NCI-H2171 (cell line): ENCODE results near the gene OR4E1.
"Not testable (repeated sequence)": the region's sequence is repeated elsewhere in the genome, so short reads cannot be mapped to it uniquely, and the experiment has no call there.

Experiments
- DNase-seq: peaks from one replicate; lab custom pipeline; 2025; lab: John Stamatoyannopoulos, UW

The OR4E1 gene

DNA sequence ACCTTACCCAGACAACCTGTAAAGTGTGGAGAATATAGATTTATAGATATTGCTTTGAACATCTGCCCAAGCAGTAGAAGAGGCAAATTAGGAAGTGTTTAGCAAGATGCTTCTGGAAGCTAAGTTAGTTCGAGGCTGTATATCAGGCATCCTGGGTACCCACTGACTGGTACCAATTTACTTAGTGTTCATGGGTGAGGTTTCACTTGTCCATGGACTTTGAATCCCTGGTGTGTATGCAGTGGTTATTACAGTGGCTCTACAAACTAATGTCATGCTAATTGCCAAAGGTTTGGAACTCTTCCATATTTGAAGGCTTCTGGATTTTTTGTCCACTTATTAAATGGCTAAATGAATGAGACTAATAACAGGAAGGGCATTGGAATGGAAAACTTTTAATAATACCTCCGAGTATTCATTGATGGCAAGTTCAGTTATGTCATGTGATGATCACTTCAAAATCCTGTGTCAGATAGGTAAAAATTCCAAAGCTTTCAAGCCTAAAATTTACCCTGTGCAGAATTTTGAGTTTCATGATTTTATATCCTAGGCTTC is 20.2 kb downstream of the OR4E1 start, which contains the start of gene OR4E2:
Gene OR4E2 (plus strand): TSS at position 505 of the 555 bp plus-strand sequence. CDS start 11,248 bp downstream, outside the sequence.
- DNase-seq = no peak

DNA sequence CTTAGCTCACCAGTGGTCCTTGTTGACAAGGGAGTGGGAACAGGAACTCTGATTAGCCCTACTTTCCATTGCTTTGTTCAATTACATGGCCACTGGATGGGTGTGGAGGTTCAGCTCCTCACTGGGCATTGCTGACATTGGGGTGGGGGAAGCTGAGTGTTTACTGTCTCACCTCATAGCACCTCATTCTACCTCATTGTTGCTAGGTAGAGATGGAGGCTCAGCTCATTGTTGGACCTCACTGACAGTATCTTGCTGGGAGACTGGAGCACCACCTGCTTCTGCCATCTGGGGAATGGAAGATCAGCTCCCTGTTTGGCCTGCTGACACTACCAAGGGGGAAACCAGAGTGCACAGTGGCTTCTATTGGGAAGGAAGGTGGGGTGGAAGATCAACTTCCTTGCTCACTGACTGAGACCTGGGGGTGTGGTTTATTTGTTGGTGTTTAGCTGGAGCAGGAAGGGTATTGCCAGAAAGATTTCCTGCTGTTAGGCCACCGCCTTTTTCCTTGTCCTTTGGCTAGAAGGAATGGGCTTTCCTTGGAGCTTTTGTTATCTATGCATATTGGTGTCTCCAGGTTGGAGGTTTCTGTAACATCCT is 21.3 kb downstream of the OR4E1 start:
- DNase-seq = no peak

GRCh38 chr14:21647380-21647779 is 26.2 kb downstream of the OR4E1 start:
- no peak for DNase-seq

DNA sequence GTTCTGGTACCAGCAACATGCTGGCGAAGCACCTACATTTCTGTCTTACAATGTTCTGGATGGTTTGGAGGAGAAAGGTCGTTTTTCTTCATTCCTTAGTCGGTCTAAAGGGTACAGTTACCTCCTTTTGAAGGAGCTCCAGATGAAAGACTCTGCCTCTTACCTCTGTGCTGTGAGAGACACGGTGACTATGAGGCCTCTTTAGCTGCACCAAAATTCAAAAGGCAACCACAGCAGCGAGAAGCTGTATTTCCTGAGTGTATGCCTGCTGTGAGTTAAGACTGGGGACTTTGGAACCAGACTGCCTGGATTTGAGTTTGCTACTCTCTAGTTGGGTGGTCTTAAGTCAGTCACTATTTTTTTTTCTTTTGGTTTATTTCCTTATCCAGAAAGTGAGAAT is 30.2 kb downstream of the OR4E1 start:
- no peak for DNase-seq

- DNase-seq = no peak
Measured at GRCh38 chr14:21642683-21643082, 30.9 kb downstream of the OR4E1 start.

- no peak for DNase-seq
Measured at GRCh38 chr14:21634840-21635239, 38.8 kb downstream of the OR4E1 start, which contains the start of gene OR10G2. OR10G2 (minus strand) TSS chr14:21634940; CDS start chr14:21634842, 98 bp downstream.

DNA sequence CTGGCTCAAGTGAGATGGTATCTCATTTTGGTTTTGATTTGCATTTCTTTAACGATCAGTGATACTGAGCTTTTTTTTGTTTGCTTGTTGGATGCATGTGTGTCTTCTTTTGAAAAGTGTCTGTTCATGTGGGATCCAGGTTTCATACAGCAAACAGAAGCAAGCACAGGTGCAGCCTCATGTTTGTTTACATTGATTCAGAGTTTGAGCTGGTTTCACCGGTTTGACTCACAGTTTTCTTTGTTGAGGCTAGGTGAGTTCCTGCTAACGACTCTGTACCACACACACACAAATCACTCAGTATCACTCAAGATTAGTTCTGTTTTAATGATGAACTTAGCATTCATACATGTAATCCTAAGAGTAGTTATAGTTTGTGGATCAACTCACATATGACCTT is 42.5 kb downstream of the OR4E1 start:
- DNase-seq = no peak

- DNase-seq = not testable (repeated sequence)
Measured at GRCh38 chr14:21630503-21630902, 43.1 kb downstream of the OR4E1 start.

GRCh38 chr14:21626491-21627230 is 47.0 kb downstream of the OR4E1 start:
- DNase-seq = no peak
